GM12801 (cell line): ENCODE data around the gene HECTD1.

ENCODE experiments used
- CTCF ChIP-seq: IDR thresholded peaks from one replicate; pipeline ENCODE4 v1.5.1; 2011; ENCODE audit warnings: control low read depth; ENCODE audit not compliant: insufficient read length; ENCODE audit errors: extremely low read depth

Gene HECTD1

DNA sequence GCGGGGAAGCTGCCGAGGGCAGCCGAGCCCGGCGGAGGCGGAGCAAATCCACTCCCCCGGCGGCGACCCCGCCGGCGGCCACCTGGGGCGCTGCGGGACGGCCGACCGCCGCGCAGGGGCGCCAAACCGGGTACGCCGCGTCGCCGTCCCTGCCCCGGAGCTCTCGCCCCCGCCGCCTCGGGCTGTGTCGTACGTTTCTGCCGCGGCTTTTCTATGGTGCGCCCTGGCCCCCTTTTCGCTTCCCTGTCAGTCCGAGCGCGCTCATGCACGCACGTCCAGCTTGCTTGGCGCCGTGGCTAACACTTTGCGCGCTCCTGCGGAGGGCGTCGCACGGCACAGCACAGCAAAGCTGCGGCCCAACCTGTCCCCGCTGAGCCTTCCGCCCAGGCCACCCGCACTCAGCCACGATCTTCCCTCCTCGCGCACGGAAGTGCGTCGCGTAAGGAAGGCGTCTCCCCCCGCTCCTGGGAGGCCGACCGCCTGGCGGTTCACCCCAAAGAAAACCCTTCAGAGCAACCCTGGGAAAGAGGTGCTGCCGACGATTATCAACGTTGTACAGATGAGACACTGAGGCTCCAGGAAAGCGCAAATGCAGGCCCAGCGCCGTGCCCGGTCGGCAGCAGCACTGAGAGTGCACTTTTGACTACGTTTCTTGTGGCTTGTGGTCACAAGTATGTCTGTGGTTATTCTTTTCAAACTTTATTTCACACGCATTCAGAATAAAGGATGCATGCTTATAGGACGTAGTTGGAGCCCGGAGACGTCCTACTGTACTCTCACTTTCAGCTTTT is at the start of gene HECTD1:
Gene HECTD1, minus strand, starts transcription at position 39 of the 791 bp plus-strand sequence. CDS start 1,857 bp downstream, outside the sequence.
- TF ChIP-seq CTCF = no peak

- no peak for TF ChIP-seq CTCF
These were observed 49.6 kb upstream of the HECTD1 start for GRCh38 chr14:31257244-31257553.

DNA sequence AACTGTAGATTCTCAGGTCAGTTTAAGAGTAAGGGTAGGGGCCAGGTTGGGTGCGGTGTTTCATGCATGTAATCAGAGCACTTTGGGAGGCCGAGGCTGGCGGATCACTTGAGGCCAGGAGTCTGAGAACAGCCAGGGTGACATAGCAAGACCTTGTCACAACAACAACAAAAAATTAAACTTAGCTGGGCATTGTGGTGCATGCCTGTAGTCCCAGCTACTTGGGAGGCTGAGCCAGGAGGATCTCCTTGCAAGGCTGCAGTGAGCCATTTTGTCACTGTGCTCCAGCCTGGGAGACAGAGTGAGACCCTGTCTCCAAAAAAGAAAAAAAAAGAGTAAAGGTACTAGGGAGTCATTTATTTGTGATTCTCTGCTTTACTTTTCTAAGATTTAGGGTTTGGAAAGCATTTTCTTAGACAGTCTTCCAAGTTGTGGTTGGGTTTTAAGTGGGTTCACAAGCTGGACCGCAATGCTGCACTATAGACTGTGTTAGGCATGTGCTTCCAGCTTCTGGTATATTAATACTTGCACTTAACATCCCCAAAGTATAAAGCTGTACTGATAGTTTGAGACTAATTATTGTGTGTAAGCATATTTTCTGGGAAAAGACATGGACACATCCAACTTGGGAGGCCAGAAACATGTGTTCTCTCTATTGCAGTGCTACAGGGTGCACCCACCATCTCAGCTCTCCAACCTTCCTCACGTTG is 49.1 kb upstream of the HECTD1 start:
- TF ChIP-seq CTCF = no peak

DNA sequence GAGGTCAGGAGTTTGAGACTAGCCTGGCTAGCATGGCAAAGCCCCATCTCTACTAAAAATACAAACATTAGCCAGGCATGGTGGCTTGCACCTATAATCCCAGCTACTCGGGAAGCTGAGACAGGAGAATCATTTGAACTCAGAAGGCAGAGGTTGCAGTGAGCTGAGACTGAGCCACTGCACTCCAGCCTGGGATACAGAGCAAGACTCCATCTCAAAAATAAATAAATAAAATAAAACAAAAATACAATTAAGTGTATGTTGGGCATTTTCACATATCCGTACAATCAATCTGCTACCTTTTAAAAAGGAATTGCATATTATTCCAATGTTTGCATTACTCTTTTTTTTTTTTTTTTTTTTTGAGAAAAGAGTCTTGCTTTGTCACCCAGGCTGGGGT is 47.7 kb upstream of the HECTD1 start:
- no peak for TF ChIP-seq CTCF

GRCh38 chr14:31253746-31254471 is 46.3 kb upstream of the HECTD1 start:
- no peak for TF ChIP-seq CTCF

DNA sequence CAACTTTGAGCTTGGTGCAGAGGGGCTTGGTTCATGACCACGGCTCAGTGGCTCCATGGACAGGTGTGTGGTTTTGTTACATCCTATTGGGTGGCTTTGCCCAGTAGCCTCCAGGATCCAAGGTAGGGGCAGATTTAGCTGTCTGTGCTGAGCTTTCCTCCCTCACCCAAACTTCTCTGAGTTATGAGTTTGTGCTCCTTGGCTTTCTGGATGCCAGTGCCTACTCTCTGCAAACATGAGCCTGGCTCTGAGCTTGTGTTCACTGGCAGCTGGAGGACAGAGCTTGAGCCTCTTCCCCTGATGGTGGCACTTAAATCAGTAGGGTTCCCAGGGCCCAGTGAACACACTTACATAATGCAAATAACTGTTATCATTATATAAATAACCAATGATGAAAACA is 45.3 kb upstream of the HECTD1 start:
- no peak for TF ChIP-seq CTCF
